Ramos (cell line): ENCODE measurements around the gene CALY.

Source experiments
- in situ Hi-C: fragments of 300-500 bp; cut with MboI; formaldehyde crosslinking; loops from one replicate; pipeline ENCODE4 v1.14.3; 2022; ENCODE audit warnings: low sequenced_read_pairs; ENCODE audit not compliant: unreplicated experiment

The CALY gene

GRCh38 chr10:133353202-133353959 lies 16.7 kb upstream of the CALY start:
- in situ Hi-C loops = no loop called here

- in situ Hi-C loops = no loop called here
Observed at GRCh38 chr10:133351408-133352318, 15.0 kb upstream of the CALY start.

GRCh38 chr10:133350950-133351329 lies 14.2 kb upstream of the CALY start:
- in situ Hi-C loops = no loop called here

- in situ Hi-C loops = no loop called here
Observed at GRCh38 chr10:133350283-133350949, 13.7 kb upstream of the CALY start.

- in situ Hi-C loops = no loop called here
Observed at GRCh38 chr10:133349577-133350011, 12.9 kb upstream of the CALY start.

GRCh38 chr10:133349160-133349568 lies 12.5 kb upstream of the CALY start:
- in situ Hi-C loops = no loop called here

- in situ Hi-C loops = no loop called here
Observed at GRCh38 chr10:133347710-133348517, 11.2 kb upstream of the CALY start.

- in situ Hi-C loops = no loop called here
Observed at GRCh38 chr10:133346413-133346812, 9.7 kb upstream of the CALY start.

GRCh38 chr10:133344236-133344635 lies 7.5 kb upstream of the CALY start:
- in situ Hi-C loops = no loop called here

- in situ Hi-C loops = no loop called here
Observed at GRCh38 chr10:133343558-133343957, 6.9 kb upstream of the CALY start.

- in situ Hi-C loops = no loop called here
Observed at GRCh38 chr10:133342942-133343341, 6.2 kb upstream of the CALY start.

GRCh38 chr10:133341983-133342382 lies 5.3 kb upstream of the CALY start:
- in situ Hi-C loops = no loop called here

GRCh38 chr10:133339708-133340380 lies 3.1 kb upstream of the CALY start:
- in situ Hi-C loops = no loop called here

GRCh38 chr10:133338080-133339071 lies 1.7 kb upstream of the CALY start:
- in situ Hi-C loops = no loop called here

- in situ Hi-C loops = no loop called here
Observed at GRCh38 chr10:133337370-133337725, 652 bp upstream of the CALY start.

GRCh38 chr10:133336118-133336576 lies 549 bp downstream of the CALY start:
- in situ Hi-C loops = no loop called here

- in situ Hi-C loops = no loop called here
Observed at GRCh38 chr10:133335246-133336117, 1.2 kb downstream of the CALY start.
